ENCODE results near the gene ATRN.

Gene ATRN

DNA sequence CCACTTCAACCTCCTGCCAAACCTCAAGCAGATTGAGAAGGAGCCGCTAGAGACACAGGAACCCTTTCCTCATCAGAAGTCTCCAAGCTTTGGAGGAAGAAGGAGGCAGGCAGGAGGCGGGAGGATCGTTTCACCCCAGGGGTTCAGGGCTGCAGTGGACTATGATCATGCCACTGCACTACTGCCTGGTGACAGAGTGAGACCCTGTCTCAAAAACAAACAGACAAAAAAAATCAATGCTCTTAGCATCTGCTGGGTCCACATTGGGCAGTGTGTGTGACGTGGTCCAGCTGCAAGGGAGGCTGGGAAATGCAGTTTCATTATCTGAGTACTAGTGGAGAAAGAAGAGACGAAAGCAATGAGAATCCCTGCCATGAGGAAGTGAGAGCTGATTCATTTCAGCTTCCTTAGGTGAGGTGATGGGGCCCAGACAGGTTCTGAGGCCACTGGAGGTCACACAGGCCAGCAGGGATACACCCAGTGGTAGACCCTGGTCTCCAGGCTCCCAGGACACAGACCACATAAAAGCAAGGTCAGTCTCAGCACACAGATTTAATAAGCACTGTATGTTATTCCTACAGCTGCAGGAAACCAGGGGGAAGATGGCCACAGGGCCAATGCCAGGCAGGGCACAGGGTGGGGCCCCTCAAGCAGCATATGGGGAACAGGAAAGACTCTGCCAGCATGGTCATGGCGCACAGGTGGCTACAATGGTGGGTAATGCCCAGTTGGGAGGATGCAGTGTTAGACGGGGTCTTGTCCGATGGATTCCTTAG is 188.1 kb downstream of the ATRN start:
- H3K27ac ChIP-seq: no peak overlapping the region
- TF ChIP-seq, protein P1, sequence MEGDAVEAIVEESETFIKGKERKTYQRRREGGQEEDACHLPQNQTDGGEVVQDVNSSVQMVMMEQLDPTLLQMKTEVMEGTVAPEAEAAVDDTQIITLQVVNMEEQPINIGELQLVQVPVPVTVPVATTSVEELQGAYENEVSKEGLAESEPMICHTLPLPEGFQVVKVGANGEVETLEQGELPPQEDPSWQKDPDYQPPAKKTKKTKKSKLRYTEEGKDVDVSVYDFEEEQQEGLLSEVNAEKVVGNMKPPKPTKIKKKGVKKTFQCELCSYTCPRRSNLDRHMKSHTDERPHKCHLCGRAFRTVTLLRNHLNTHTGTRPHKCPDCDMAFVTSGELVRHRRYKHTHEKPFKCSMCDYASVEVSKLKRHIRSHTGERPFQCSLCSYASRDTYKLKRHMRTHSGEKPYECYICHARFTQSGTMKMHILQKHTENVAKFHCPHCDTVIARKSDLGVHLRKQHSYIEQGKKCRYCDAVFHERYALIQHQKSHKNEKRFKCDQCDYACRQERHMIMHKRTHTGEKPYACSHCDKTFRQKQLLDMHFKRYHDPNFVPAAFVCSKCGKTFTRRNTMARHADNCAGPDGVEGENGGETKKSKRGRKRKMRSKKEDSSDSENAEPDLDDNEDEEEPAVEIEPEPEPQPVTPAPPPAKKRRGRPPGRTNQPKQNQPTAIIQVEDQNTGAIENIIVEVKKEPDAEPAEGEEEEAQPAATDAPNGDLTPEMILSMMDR (conservative IDR thresholded peaks at IDR 0.05; ENCODE audit: low read depth): no peak
- DNase-seq (ENCODE audit: low spot score): no peak
- ChIA-PET POLR2A (ENCODE audit: low non-redundant PET) (no interaction called here), CTCF (interaction anchor here (0.6 kb wide), 1 partner anchor 144 kb away, joined by 5 read pairs; no protein-coding TSS in a partner anchor)

DNA sequence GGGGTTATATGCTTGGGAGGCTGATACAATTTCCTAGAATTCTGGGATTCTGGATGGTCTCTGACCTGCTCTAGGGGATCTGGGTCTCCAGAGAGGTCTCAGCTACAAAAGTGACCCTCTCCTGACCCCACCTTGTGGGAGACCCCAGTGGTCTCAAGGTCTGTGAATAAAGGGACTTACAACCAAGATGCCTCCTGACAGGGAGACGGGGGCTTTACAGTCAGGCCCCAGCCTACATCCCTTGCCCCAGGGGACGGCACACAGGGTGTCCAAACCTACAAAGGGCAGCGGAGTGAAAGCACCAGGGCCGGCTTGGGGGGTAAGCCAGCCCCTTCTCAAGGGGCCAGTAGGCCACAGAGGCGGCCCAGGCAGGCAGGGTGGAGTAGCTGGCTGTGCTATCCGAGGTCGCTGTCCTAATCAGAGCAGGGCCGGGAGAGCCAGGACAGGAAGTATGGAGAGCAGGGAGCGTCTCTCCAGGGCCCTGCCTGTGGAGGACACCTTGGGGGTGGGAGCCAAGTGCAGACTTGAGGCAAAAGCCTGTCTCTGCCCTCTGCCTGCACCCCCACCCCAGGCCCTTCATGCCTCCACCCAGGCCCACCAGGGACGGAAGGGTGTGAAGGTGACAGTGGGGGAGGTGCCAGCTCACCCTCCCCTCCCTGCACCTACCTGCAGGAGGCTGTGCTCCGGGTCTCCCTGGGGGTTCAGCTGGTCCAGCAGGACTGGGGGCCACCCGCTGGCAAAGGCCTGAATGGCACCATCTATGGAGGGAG is 188.9 kb downstream of the ATRN start:
- POLR2A ChIA-PET (ENCODE audit: low non-redundant PET): no interaction called here
- no peak overlapping the region for H3K27ac ChIP-seq
- no peak for DNase-seq (ENCODE audit: low spot score)
- CTCF ChIA-PET: interaction anchor here (0.8 to 1.0 kb wide), 2 partner anchors 11 to 95 kb away, joined by 3 read pairs; no protein-coding TSS in a partner anchor
- TF ChIP-seq, protein P1 (conservative IDR thresholded peaks at IDR 0.05; ENCODE audit: low read depth): no peak

DNA sequence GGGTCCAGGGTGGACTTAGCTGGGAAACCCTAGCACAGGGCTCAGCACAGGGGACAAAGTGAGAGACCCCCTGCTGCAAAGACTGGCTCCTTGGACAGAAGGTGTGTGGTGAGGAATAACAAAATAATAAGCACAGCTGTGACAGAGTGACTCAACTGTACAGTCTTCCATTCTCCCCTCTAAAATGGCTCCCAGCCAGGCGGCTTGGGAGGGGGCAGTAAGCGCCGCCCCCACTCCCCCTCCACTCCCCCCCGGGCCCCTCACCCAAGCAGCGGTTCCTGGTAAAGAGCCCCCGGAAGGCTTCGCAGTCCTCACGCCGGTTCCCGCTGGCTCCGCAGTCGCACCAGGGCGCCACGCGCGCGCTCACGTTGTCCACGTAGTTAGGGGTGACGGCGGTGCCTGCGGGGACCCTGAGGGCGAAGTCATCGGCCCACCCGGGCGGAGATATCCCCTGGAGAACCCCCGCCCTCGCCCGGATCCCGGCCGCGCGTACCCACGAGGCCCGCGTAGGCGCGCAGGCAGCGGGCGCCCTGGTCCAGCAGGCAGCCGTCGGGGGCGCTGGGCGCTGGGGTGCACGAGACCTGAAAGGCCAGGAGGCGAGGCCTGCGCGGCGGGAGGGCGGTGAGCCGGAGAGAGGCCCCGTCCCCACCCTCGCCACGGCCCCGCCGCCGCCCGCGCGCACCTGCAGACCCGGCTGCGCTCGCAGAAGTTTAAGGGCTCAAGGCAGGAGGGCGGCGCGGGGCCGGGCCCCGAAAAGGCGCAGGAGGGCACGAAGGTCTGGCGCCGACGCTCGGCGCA is 189.6 kb downstream of the ATRN start:
- TF ChIP-seq, protein P1 (conservative IDR thresholded peaks at IDR 0.05; ENCODE audit: low read depth): no peak
- no peak for DNase-seq (ENCODE audit: low spot score)
- CTCF ChIA-PET: interaction anchor here (0.8 to 1.0 kb wide), 2 partner anchors 11 to 94 kb away, joined by 3 read pairs; no protein-coding TSS in a partner anchor
- POLR2A ChIA-PET (ENCODE audit: low non-redundant PET): no interaction called here
- no peak overlapping the region for H3K27ac ChIP-seq

DNA sequence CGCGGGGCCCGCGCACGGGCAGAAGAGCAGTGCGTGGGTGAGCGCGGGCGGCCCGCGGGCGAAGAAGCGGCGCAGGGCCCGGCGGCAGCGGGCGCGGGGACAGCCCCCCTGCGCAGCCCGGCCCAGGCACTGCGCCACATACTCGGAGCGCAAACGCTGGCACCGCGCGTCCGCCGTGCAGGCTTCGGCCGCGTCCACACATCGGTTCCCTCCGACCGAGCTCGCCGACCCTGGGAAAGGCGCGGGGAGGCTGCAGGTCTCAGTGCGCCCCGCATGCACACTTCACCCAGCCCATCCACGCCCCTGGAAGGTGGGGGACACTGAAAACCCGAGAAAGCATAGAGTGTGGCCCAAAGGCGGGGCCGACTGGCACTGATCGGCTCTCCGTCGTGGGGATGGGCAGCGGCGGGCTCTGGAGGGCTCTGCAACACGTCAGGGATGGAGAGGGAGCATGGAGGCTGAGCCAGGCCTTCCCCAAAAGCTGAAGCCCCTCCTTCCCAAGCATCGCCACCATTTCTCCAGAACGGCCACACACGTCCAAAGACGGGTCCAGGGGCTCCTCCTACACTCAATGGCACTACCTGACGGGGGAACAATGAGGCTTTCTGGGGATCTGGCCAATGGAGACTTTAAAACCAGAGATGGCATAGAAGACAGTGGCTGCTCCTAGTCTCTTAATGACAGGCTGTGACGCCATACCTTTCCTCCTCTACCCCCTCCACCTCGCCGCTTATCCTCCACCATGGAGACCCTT is 190.4 kb downstream of the ATRN start:
- TF ChIP-seq, protein P1 (conservative IDR thresholded peaks at IDR 0.05; ENCODE audit: low read depth): no peak
- CTCF ChIA-PET: no interaction called here
- DNase-seq (ENCODE audit: low spot score): no peak
- H3K27ac ChIP-seq: no peak overlapping the region
- POLR2A ChIA-PET (ENCODE audit: low non-redundant PET): no interaction called here

DNA sequence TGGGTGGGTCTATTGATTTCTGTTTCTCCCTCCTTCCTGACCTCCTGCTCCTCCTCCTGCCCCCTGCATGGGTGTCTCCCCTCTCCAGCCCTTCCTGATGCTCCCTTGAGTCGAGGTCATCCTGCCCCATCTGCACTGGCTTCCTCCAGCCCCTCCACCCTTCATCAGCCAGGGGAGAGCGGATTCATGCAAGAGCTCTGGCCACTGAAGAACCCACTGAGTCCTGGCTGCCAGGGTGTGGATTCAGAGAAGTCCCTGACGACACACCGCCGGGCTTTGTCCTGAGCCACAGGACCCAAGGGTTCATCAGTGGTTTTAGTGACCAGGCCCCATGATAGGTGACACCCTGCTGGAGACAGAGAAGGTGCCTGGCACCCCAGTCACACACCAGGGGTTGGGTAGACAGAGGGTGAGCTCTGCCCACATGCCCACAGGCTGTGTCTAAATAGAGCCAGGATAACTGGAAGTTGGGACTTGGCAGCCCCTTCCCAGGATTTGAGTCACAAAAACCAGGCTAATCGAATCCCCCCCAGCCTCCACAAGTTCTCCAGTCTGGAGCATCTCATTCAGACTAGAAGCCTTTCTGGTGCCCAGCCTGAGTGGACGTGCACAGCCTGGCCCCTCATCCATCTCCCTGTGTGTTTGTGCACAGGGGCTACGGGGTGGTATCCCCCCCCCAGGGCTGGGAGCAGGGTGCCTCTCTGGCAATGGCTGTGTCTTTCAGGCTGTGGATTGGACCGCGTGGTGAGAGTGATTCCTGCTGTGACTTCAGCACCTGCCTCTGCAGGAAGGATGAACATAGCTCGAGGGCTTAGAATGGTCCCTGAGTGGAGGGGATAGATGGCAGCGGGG is 191.2 kb downstream of the ATRN start:
- POLR2A ChIA-PET (ENCODE audit: low non-redundant PET): no interaction called here
- CTCF ChIA-PET: no interaction called here

More for the DNA sequence above, 191.2 kb downstream of the ATRN start:
- no peak for DNase-seq (ENCODE audit: low spot score)
- TF ChIP-seq, protein P1 (conservative IDR thresholded peaks at IDR 0.05; ENCODE audit: low read depth): no peak
- no peak overlapping the region for H3K27ac ChIP-seq
